LNCaP clone FGC (cell line): Measurements from ENCODE around the gene IL3.

Experiments
- DNase-seq: peaks from one replicate; pipeline ENCODE4 v3.0.0-alpha.2; 2011; ENCODE audit warnings: low read depth
- H3K4me3 ChIP-seq: 2 replicates; pipeline ENCODE4 v1.5.1; 2011; ENCODE audit warnings: mild to moderate bottlenecking, low read depth, low read length, control low read depth
- TF ChIP-seq, protein P1 (sequence below): IDR thresholded peaks from 2 replicates; pipeline ENCODE4 v1.5.1; 2012; ENCODE audit warnings: mild to moderate bottlenecking; ENCODE audit not compliant: control insufficient read depth, insufficient read depth; ENCODE audit errors: extremely low read depth

IL3 gene

DNA sequence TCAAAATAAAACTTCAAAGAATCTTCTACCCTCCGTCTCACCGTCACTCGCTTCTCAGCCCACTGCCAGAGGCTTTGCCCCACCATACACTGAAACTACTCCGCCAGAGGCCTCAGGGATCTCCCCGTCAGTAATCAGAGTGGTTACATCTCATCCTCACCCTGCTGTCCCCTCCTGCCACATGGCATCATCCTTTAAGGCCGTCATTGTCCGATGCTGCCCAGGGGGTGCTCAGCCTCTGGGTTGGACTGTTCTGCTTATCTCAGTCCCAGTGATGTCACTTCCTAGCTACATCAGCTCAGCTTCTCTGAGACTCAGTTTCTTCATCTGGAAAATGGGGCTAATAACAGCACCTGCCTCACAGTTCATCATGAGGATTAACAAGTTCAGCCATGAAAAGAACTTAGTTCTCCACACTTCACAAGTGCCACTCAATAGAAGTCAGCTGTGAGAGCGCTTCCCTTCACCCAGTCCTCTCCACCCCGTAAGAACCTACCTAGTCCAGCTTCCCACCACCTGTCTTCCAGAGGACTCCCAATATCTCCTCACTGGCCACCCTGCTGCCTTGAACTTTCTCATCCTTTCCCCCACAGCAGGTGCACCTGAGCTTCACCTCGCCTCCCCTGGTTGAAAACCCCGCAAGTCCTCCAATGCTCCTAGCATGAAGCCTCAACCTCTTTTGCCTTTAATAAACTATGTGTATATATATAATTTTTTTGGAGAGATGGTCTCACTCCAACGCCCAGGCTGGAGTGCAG lies 2.8 kb upstream of the IL3 start:
- H3K4me3 ChIP-seq = no peak overlapping the region
- TF ChIP-seq, protein P1, sequence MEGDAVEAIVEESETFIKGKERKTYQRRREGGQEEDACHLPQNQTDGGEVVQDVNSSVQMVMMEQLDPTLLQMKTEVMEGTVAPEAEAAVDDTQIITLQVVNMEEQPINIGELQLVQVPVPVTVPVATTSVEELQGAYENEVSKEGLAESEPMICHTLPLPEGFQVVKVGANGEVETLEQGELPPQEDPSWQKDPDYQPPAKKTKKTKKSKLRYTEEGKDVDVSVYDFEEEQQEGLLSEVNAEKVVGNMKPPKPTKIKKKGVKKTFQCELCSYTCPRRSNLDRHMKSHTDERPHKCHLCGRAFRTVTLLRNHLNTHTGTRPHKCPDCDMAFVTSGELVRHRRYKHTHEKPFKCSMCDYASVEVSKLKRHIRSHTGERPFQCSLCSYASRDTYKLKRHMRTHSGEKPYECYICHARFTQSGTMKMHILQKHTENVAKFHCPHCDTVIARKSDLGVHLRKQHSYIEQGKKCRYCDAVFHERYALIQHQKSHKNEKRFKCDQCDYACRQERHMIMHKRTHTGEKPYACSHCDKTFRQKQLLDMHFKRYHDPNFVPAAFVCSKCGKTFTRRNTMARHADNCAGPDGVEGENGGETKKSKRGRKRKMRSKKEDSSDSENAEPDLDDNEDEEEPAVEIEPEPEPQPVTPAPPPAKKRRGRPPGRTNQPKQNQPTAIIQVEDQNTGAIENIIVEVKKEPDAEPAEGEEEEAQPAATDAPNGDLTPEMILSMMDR = no peak
- DNase-seq = no peak

DNA sequence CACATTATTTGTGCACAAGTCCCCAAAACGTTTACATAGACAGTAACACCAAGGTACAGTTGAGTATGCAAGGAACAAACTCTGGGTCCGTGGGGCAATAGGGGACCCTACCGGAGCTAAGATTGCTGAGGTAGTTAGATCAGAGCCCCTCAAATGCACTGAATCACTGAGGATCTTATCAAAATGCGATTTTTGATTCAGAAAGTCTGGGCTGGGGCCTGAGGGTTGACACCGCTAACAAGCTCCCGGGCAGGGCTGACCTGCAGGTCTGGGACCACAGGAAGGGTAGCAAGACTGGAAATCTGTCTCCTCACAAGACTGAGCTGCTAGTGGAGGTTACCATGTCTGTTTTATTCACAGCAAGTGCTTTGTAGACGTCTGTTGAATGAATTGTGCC lies 1.8 kb upstream of the IL3 start:
- no peak for DNase-seq
- H3K4me3 ChIP-seq = no peak overlapping the region
- TF ChIP-seq, protein P1 = no peak

DNA sequence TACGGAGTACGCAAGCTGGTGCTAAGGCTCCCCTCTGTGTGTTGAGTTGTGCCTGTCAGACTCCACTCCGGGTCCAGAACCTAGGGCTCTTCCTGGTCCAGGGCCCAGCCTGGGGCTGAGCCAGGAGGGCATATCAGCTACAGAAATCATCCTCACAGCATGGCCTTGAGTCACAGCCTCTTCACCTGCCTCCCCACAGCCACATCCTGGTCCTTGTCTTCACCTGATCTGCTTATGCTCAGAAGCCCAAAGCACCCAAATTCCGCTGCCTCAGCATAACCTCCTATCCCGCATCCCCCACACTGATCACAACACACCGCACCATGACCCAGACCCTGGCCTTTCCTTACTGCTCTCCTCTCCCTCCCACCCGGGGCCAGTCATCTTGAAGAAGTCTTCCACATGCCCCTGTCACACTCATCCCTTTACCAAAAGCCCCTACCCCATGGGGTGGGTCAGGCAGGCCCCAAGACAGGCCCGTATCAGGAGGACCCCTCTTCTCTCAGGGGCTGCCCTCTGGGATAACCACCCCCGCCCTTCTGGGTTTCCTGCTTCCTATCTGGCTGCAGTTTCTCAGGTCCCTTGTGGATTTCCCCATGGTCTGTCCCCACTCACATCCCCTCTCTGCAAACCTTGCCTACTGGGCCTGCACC lies 1.3 kb upstream of the IL3 start:
- no peak overlapping the region for H3K4me3 ChIP-seq
- DNase-seq = no peak
- TF ChIP-seq, protein P1 = no peak

DNA sequence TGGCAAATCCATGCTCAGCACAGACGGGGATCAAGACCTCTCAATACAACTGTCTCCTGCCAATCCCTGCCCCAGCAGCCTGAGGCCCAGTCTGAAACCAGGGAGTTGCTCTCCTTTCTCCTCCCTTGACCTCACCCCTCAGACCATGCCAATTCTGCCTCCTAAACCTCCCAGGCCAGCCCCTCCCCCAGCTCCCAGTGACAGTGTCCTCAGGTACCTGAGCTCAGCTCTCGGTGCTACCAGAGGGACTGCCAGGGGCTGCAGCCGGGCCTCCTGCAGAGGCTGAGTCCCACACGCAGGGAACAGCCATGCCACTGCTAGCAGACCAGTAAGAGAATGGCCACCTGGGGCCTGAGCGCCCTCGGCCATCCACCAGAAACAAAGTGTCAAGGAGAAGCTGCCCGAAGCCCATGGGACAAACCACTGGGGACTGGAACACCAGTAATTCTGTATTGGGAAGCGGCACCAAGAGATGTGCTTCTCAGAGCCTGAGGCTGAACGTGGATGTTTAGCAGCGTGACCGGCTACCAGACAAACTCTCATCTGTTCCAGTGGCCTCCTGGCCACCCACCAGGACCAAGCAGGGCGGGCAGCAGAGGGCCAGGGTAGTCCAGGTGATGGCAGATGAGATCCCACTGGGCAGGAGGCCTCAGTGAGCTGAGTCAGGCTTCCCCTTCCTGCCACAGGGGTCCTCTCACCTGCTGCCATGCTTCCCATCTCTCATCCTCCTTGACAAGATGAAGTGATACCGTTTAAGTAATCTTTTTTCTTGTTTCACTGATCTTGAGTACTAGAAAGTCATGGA lies 557 bp upstream of the IL3 start:
- H3K4me3 ChIP-seq = no peak overlapping the region
- no peak for DNase-seq
- TF ChIP-seq, protein P1 = no peak

DNA sequence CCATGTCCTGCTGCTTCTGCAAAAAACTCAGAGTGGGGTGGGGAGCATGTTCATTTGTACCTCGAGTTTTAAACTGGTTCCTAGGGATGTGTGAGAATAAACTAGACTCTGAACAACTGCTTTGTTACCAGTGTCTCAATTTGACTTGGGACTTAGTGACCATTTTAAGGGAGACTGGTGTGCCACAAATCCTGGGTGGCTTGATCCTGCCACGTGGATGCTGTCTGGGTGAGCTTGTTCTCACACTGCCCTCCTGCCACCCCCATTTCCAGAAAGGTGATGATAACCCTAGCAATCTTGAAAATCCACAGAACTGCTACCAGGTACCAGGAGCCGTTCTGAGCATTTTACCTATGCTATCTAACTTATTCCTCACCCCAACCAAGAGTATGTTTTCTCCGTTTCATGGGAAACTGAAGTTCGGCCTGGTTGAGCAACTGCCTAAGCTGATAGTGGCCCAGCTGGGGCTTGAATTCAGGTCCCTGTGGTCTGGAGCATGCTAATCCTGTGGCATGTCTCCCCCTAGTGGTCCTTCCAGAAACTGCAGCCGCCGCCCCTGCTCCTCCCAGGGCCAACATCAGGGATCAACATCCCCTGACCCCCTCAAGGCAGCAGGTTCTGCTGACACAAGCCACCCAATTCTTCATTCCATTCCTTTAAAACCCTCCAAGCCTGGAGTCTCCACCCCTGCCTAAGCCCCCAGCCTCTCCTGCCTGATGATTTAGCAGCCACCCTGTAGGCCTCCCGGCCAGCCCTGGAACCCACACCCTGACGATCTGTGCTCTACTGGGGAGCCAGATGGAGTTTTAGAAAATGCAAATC lies 2.8 kb downstream of the IL3 start:
- TF ChIP-seq, protein P1 = peak; percentile 88
- DNase-seq = peak; percentile 17
- H3K4me3 ChIP-seq = no peak overlapping the region

DNA sequence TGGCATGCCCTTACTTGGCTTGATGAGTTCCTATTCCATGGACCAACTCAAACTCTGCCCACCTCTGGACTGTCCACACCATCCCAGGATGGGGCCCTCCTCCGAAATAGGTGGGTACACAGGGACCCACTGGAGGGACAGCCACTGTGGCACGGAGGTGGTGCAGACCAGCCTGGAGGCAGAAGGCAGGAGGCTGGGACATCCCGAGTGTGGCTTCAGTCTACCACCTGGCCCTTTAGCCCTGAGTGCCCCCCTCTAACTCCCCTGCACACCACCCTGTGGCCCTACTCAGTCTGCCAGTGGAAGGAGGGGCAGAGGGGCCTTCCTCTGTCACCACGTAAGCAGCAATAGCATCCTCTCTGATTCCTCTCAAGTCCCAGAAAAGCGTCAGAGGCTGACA lies 3.7 kb downstream of the IL3 start:
- no peak overlapping the region for H3K4me3 ChIP-seq
- no peak for DNase-seq
- TF ChIP-seq, protein P1 = no peak
